ENCODE data around the gene BIRC6.
A peak's percentile ranks its signal among the peaks of the same experiment; 100 is the strongest.
"Not testable (repeated sequence)": the region's sequence is repeated elsewhere in the genome, so short reads cannot be mapped to it uniquely, and the experiment has no call there.

BIRC6 gene

DNA sequence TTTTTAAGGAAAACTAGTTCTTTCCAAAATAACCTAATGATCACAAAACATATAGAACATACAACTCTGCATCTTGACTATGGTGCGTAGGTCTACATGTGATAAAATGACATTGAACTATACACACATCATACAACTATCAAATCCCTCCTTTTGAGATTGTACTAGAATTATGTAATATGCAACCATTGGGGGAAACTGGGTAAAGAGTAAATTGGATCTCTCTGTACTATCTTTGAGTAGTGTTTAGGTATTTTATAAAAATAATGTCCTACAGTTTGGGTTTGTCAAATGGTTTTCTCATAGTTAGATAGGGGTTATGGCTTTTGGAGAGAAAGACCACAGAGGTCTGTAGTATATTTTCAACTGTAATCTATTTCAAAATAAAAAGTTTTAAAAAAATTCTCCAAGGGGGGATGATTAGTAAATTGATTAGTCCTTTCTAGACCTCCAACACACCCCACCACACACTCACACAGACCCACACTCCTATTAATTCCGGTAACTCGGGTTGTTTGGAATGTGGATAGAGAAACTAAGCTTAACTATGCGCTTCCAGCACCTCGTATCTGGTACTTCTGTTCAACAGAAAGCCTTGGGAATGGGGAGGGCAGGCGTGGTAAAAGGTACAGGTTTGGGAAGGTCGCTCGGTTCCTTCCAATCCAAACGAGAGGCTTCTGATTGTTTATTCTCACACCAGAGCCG lies 695 bp upstream of the BIRC6 start:
- Histone ChIP-seq H3K27ac (peak overlapping the region; percentile 95 to 99), H3K4me3 (peak overlapping the region; percentile 93)
- TF ChIP-seq, protein P1, sequence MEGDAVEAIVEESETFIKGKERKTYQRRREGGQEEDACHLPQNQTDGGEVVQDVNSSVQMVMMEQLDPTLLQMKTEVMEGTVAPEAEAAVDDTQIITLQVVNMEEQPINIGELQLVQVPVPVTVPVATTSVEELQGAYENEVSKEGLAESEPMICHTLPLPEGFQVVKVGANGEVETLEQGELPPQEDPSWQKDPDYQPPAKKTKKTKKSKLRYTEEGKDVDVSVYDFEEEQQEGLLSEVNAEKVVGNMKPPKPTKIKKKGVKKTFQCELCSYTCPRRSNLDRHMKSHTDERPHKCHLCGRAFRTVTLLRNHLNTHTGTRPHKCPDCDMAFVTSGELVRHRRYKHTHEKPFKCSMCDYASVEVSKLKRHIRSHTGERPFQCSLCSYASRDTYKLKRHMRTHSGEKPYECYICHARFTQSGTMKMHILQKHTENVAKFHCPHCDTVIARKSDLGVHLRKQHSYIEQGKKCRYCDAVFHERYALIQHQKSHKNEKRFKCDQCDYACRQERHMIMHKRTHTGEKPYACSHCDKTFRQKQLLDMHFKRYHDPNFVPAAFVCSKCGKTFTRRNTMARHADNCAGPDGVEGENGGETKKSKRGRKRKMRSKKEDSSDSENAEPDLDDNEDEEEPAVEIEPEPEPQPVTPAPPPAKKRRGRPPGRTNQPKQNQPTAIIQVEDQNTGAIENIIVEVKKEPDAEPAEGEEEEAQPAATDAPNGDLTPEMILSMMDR (IDR thresholded peaks at IDR 0.05), result no peak
- DNase-seq (ENCODE audit: low spot score), result no peak

DNA sequence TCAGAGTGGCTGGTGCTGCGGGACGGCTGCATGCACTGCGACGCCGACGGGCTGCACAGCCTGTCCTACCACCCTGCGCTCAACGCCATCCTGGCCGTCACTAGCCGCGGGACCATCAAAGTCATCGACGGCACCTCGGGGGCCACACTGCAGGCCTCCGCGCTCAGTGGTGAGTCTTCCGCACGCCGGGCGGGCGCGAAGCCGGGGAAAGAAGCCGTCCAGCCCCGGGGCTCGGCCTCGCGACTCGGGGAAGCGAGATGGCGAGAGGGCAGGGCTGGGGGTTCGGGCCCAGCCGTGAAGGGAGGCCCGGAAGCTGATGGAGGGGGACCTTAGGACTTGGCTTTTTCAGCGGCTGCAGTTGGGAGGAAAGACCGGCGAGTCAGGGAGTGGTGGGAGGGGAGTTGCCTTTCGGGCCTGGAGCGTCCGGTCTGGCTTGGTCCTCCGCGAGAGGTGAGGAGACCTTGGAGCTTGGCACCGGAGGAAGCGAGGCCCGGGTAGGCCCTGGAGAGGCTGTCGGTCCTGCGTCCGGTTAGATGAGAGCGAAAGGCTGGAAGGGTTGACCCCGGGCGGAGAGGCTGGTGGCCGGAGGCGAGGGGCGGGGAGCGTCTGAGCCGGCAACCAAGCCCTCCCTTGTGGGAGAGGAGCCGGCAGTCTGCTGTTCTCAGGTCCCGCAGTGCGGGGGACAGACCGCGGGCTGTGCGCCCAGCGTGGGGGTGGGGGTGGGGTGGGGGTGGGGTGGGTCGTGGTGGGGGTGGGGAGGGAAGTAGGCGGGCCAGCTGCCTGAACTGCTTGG lies 691 bp downstream of the BIRC6 start:
- Histone ChIP-seq H3K27ac (peak overlapping the region; percentile 95 to 99), H3K4me3 (peak overlapping the region; percentile 93)
- DNase-seq (ENCODE audit: low spot score), result peak; percentile 84
- TF ChIP-seq, protein P1 (IDR thresholded peaks at IDR 0.05), result no peak

DNA sequence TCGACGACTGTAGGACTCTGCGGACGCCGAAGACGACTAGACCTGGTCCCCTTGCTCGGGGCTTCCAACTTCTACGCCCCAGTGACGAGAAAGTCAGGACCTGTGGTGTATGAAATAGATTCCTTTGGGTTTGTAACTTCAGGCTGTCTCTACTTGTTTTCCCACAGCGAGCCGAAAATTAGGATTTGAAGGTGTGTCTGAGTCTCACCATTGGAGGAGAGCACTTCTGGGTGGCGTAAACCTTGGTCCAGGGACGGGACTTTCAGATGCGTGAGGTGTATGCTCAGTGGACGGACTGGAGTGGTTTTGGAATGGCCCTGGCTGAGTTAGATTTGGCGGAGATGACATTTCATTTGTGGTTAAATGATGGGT lies 1.3 kb downstream of the BIRC6 start:
- peak overlapping the region; percentile 95 to 99 for H3K27ac ChIP-seq
- H3K4me3 ChIP-seq, result peak overlapping the region; percentile 93
- TF ChIP-seq, protein P1 (IDR thresholded peaks at IDR 0.05), result no peak
- DNase-seq (ENCODE audit: low spot score), result no peak

DNA sequence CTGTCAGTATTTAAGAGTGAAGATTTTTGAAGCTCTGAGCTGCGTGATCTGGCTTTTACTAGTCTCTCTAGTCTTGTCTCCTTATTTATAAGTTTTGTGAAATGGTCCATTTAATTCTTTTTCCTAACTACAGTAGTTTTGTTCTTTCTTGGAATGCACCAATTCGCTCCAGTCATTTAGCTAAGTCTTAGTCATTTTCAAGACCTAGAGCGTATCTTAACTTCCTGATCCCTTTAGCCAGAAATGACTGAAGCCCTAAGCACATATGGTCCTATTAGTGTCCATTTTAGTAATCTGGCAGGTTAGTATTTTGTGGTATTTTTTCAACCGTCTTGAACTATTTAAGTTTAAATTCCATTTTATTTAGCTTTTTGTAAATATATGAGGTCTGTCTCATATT lies 3.6 kb downstream of the BIRC6 start:
- no peak for DNase-seq (ENCODE audit: low spot score)
- TF ChIP-seq, protein P1 (IDR thresholded peaks at IDR 0.05), result no peak
- H3K27ac ChIP-seq, result no peak overlapping the region
- H3K4me3 ChIP-seq, result no peak overlapping the region

DNA sequence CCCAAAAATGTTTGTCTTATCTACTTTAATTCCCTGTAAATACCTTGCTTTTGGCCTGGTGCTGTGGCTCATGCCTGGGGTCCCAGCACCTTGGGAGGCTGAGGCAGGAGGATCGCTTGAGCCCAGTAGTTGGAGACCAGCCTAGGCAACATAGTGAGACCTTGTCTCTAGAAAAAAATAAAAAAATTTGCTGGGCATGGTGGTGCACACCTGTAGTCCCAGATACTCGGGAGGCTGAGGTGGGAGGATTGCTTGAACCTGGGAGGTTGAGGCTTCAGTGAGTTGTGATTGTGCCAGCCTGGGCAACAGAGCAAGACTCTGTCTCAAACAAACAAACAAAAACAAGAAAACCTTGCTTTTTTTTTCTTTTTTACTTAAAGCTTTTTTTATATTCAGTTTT lies 6.2 kb downstream of the BIRC6 start:
- DNase-seq (ENCODE audit: low spot score); H3K27ac ChIP-seq; H3K4me3 ChIP-seq: not testable (repeated sequence)

DNA sequence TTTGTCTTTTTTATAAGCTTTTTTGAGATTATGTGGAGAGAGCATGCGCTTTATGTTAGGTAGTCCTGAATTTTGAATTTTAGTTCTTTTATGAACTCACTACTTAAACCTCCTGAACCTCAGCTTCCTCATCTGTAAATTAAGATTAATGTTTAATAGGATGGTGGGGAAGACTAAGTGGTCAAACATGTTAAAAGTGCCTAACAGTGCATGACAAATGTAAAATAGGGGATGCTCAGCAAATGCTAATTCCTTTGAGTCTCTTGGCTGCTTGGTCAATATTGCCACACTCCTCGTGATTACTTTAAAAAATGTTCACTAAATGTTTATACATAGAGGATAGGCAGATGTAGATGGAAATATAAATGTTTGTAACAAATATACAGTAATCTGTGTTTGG lies 6.8 kb downstream of the BIRC6 start:
- Histone ChIP-seq H3K27ac (no peak overlapping the region), H3K4me3 (no peak overlapping the region)
- DNase-seq (ENCODE audit: low spot score), result no peak
- TF ChIP-seq, protein P1 (IDR thresholded peaks at IDR 0.05), result no peak

DNA sequence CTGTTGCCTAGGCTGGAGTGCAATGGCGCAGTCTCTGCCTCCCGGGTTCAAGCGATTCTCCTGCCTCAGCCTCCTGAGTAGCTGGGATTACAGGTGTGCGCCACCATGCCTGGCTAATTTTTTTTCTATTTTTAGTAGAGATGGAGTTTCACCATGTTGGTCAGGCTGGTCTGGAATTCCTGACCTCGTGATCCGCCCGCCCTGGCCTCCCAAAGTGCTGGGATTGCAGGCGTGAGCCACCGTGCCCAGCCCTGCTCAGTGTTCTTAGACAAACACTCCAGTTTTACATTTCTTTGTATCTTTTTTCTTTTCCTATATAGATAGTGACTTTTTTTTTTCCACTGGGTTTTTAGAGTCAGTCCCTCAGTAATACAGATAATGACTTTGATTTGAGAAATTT lies 7.5 kb downstream of the BIRC6 start:
- not testable (repeated sequence) for H3K4me3 ChIP-seq; H3K27ac ChIP-seq; DNase-seq (ENCODE audit: low spot score)

DNA sequence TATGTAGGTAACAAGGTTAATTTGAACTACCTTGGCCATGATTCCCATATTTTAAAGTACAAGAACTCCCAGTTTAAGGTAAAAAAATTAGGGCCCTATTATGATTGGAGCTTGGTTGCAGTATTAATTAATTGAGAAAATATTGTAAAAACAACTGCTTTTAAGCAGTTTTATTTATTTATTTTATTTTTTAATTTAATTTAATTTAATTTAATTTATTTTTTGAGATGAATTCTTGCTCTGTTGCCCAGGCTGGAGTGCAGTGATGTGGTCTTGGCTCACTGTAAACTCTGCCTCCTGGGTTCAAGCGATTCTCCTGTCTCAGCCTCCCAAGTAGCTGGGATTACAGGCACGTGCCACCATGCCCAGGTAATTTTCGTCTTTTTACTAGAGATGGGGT lies 8.9 kb downstream of the BIRC6 start:
- H3K27ac ChIP-seq; H3K4me3 ChIP-seq; DNase-seq (ENCODE audit: low spot score): not testable (repeated sequence)

All from coronary artery (tissue), 2 donors.